ENCODE data around the gene CCBE1.
"Not testable (repeated sequence)": the region's sequence is repeated elsewhere in the genome, so short reads cannot be mapped to it uniquely, and the experiment has no call there.

CCBE1 gene

GRCh38 chr18:59681521-59682004 is 15.7 kb downstream of the CCBE1 start:
- no peak for DNase-seq (ENCODE audit: low read depth)

GRCh38 chr18:59681051-59681450 is 16.2 kb downstream of the CCBE1 start:
- DNase-seq (ENCODE audit: low read depth): no peak

GRCh38 chr18:59675346-59675745 is 21.9 kb downstream of the CCBE1 start:
- no peak for DNase-seq (ENCODE audit: low read depth)

GRCh38 chr18:59674903-59675270 is 22.3 kb downstream of the CCBE1 start:
- no peak for DNase-seq (ENCODE audit: low read depth)

GRCh38 chr18:59674186-59674902 is 22.9 kb downstream of the CCBE1 start:
- no peak for DNase-seq (ENCODE audit: low read depth)

GRCh38 chr18:59672235-59672711 is 24.9 kb downstream of the CCBE1 start:
- no peak for DNase-seq (ENCODE audit: low read depth)

- DNase-seq (ENCODE audit: low read depth): no peak
These were observed 25.7 kb downstream of the CCBE1 start for GRCh38 chr18:59671551-59671950.

- DNase-seq (ENCODE audit: low read depth): no peak
These were observed 27.2 kb downstream of the CCBE1 start for GRCh38 chr18:59669872-59670657.

- no peak for DNase-seq (ENCODE audit: low read depth)
These were observed 29.7 kb downstream of the CCBE1 start for GRCh38 chr18:59667488-59667887.

GRCh38 chr18:59666007-59666402 is 31.2 kb downstream of the CCBE1 start:
- DNase-seq (ENCODE audit: low read depth): not testable (repeated sequence)

- DNase-seq (ENCODE audit: low read depth): no peak
These were observed 31.9 kb downstream of the CCBE1 start for GRCh38 chr18:59665057-59666006.

- DNase-seq (ENCODE audit: low read depth): no peak
These were observed 32.9 kb downstream of the CCBE1 start for GRCh38 chr18:59664329-59664728.

GRCh38 chr18:59663096-59663495 is 34.1 kb downstream of the CCBE1 start:
- DNase-seq (ENCODE audit: low read depth): no peak

- no peak for DNase-seq (ENCODE audit: low read depth)
These were observed 35.1 kb downstream of the CCBE1 start for GRCh38 chr18:59661891-59662701.

- DNase-seq (ENCODE audit: low read depth): no peak
These were observed 36.2 kb downstream of the CCBE1 start for GRCh38 chr18:59660786-59661743.

- no peak for DNase-seq (ENCODE audit: low read depth)
These were observed 36.9 kb downstream of the CCBE1 start for GRCh38 chr18:59660366-59660765.

- no peak for DNase-seq (ENCODE audit: low read depth)
These were observed 37.6 kb downstream of the CCBE1 start for GRCh38 chr18:59659508-59660170.

GRCh38 chr18:59658941-59659340 is 38.3 kb downstream of the CCBE1 start:
- no peak for DNase-seq (ENCODE audit: low read depth)

GRCh38 chr18:59657012-59657411 is 40.2 kb downstream of the CCBE1 start:
- DNase-seq (ENCODE audit: low read depth): no peak

All from activated gamma-delta T cell treated with anti-CD3 and anti-CD28 coated beads, Interleukin-2, amount 50 U/mL, for 16 hours (primary cell).